ENCODE measurements around the gene KCNK7.

Gene KCNK7

DNA sequence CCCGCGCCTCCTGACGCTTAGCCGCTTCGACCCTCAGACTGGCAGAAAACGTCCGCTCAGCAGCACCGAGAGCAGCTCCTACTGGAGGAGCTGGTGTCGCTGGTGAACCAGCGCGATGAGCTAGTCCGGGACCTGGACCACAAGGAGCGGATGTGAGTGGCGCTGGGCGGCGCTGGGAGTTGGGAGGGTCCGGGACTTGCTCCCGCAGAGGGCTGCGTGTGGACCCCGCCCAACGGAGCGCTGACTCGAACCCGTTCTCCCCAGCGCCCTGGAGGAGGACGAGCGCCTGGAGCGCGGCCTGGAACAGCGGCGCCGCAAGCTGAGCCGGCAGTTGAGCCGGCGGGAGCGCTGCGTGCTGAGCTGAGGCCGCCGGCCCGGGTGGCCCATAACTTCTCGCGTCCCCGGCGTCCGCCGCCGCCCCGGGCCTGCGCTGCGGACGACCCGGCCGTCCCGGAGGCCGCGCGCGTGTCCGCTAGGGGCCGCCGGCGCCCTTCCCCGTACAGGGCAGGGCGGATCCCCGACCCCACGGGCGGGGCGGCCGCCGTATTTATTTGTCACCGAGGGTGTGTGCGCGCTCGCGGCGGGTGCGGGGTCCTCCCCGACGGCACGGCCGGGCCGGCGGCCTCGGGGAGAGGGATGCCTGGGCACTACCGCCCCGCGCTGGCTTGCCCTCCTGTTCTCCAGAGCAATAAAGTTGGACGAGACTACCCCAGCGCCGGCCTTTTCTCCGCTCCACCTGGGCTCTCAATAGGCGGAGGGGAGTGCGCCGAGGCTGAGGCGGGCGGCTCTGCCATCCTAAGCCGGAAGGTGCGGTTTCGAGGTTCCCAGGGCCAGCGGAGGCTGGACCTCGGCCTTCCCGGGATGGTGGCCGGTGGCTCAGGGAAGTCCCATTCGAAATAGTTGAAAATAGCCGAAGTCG is 3.4 kb downstream of the KCNK7 start:
- DNase-seq (ENCODE audit: insufficient read length, low spot score) (no peak), FAIRE-seq (no peak)
- TF ChIP-seq, protein P1, sequence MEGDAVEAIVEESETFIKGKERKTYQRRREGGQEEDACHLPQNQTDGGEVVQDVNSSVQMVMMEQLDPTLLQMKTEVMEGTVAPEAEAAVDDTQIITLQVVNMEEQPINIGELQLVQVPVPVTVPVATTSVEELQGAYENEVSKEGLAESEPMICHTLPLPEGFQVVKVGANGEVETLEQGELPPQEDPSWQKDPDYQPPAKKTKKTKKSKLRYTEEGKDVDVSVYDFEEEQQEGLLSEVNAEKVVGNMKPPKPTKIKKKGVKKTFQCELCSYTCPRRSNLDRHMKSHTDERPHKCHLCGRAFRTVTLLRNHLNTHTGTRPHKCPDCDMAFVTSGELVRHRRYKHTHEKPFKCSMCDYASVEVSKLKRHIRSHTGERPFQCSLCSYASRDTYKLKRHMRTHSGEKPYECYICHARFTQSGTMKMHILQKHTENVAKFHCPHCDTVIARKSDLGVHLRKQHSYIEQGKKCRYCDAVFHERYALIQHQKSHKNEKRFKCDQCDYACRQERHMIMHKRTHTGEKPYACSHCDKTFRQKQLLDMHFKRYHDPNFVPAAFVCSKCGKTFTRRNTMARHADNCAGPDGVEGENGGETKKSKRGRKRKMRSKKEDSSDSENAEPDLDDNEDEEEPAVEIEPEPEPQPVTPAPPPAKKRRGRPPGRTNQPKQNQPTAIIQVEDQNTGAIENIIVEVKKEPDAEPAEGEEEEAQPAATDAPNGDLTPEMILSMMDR (IDR thresholded peaks at IDR 0.05; ENCODE audit: insufficient read depth, missing control alignments), result no peak

DNA sequence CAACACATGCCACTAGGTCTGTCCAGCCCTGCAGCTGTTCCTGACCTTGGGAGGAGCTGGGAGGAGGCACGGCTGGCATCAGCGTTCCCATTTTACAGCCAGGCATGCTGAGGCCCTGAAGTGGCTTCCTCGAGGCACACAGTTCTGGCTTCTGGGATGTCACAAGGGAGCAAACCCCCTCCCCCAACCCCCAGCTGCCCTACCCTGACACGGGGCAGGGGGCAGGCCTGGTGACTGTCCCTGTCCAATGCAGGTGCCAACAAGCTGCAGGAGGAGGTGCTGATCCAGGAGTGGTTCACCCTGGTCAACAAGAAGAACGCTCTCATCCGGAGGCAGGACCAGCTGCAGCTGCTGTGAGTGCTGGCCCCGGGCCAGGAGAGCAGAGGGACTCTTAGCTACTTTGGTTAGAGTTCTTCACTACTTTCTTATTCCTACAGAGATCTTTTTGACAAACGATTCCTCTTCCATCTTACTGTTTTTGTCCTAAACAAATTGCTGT is 5.3 kb downstream of the KCNK7 start:
- no peak for FAIRE-seq
- no peak for DNase-seq (ENCODE audit: insufficient read length, low spot score)
- TF ChIP-seq, protein P1 (IDR thresholded peaks at IDR 0.05; ENCODE audit: insufficient read depth, missing control alignments), result no peak

DNA sequence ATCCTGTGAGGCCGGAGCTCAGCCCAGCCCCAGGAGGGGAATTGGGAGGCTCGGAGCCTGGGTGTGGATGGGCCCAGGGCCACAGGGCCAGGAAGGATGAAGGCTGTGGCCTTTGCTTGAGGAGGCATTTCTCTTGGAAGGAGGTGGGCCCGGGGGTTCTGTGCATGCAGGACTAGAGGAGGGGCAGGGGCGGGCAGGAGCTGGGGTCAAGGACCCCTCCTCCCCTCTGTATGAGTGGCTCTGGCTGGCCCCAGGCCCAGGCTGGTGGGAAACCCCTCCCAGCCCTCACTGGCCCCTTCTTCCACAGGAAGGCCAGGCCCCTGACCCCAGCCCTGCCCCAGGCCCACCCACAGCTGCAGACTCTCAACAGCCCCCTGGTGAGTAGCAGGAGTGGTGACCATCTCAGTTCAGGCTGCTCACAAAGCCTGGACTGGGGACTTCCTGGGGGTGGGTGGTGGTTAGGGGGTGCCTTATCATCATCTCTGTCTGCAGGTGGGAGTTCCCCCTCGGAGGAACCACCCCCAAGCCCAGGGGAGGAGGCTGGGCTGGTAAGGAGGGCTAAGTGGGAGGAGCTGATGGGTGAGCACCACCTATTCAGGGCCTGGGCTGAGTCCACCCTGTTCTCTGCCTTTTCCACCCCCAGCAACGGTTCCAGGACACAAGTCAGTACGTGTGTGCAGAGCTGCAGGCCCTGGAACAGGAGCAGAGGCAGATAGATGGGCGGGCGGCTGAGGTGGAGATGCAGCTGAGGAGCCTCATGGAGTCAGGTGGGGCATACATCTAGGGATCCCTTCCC is 6.0 kb downstream of the KCNK7 start:
- no peak for DNase-seq (ENCODE audit: insufficient read length, low spot score)
- TF ChIP-seq, protein P1 (IDR thresholded peaks at IDR 0.05; ENCODE audit: insufficient read depth, missing control alignments), result no peak
- no peak for FAIRE-seq

DNA sequence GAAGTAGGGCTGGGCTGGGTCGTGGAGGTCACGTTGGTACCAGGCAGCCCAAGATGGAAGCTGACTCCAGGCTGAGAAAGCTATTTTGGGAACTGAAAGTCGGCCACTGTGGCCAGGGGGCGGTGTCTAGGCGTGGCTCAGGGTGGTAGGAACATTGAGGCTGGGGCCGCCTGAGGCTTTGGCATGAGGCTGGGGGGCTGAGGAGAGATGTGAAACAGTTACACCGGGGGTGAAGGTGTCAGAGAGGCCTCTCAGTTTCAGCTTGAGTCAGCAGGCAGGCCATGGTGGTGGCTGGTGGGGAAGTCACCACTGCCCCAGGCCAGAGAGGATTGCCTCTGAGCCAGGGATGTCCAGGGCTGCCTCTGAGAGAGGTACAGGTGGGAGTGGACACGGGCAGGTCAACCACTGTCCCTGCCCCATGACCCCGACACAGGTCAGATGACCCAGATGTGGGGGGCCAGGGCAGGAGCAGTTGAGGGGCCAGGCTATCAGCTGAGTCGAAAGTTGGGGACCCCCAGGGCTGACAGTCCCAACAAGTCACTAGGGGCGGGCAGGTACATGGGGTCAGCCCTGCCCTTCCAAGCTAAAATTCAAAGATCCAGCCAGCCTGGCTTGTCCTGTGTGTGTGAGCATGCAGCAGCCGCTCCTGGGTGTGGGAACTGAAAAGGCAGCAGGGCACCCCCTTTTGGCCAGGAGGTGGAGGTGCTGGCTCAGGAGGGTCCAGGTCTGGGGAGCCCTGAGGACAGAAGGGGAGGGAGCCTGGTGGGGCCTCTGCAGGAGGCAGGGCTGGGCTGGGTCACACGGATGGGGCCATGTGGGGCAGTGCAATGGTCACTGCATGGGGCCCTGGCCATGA is 7.2 kb downstream of the KCNK7 start:
- no peak for FAIRE-seq
- TF ChIP-seq, protein P1 (IDR thresholded peaks at IDR 0.05; ENCODE audit: insufficient read depth, missing control alignments), result peak; percentile 55

DNA sequence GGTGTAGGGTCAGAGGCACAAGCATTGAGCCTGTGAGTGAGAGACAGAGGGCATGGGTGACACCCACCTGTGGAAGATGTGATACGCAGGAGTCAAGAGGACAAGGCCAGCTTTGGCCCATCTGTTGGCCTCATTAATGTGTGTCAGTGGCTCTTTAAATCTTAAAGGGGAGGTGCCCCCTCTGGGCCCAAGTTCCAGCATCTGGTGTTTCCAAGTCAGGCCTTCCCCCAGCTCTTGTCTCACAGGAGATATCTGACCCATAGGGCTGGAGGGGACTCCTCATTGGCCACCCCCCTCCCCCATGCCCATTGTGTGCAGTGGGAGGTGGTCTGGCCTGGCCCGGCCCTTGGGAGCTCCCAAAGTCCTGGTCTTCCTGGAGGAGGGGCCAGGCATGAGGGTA is 8.9 kb downstream of the KCNK7 start:
- FAIRE-seq (no peak), DNase-seq (ENCODE audit: insufficient read length, low spot score) (no peak)
- TF ChIP-seq, protein P1 (IDR thresholded peaks at IDR 0.05; ENCODE audit: insufficient read depth, missing control alignments), result no peak

More for the DNA sequence above, 7.2 kb downstream of the KCNK7 start:
- DNase-seq (ENCODE audit: insufficient read length, low spot score), result peak; percentile 80

DNA sequence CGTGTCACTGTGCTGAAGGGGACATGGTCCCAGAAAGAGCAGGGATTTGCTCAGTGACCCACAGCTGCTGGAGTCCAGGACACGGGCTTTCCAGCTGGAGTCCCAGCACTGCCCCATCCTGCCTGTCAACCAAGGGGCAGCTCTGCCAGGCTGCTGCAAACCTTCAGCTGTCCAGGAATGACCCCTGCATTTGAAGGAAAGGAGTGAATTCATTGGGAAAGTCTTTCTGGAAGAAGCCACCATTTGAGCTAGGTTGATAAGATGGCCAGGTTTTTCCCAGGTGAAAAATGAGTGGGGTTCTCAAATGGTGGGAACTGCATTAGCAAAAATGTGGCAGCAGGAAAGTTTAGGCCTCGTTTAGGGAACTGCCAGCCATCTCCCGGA is 9.4 kb downstream of the KCNK7 start:
- TF ChIP-seq, protein P1 (IDR thresholded peaks at IDR 0.05; ENCODE audit: insufficient read depth, missing control alignments), result no peak
- no peak for DNase-seq (ENCODE audit: insufficient read length, low spot score)
- FAIRE-seq, result no peak
